ENCODE measurements around the gene LGMN.

DNA sequence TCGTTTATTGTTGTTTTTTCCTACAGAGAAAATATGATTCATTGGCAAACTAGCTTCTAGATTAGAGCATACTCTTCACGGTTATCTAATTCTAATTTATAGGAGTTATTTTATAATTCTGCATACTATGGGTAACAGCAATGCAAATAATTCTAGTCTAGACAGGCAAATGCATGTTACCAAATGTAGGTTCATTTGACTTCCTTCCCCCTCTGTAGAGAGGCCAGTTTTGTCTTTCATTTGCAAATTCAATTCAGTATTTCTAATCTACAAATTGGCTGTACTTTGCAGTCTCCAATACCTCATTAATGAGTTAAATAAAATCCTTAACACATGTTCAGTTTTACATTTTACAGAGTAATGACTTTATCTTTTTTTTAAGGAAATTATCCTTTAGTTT lies 4.2 kb downstream of the LGMN start:
- TF ChIP-seq, protein P1, sequence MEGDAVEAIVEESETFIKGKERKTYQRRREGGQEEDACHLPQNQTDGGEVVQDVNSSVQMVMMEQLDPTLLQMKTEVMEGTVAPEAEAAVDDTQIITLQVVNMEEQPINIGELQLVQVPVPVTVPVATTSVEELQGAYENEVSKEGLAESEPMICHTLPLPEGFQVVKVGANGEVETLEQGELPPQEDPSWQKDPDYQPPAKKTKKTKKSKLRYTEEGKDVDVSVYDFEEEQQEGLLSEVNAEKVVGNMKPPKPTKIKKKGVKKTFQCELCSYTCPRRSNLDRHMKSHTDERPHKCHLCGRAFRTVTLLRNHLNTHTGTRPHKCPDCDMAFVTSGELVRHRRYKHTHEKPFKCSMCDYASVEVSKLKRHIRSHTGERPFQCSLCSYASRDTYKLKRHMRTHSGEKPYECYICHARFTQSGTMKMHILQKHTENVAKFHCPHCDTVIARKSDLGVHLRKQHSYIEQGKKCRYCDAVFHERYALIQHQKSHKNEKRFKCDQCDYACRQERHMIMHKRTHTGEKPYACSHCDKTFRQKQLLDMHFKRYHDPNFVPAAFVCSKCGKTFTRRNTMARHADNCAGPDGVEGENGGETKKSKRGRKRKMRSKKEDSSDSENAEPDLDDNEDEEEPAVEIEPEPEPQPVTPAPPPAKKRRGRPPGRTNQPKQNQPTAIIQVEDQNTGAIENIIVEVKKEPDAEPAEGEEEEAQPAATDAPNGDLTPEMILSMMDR (IDR thresholded peaks at IDR 0.05), result no peak
- TF ChIP-seq POLR2A (IDR thresholded peaks at IDR 0.05), result no peak
